ENCODE data around the gene MEX3D.

GRCh38 chr19:1560286-1560882 is 7.7 kb downstream of the MEX3D start:
- TF ChIP-seq POLR2A (IDR thresholded peaks at IDR 0.05; ENCODE audit: low read length): no peak
- no peak for TF ChIP-seq GATA1 (IDR thresholded peaks at IDR 0.05; ENCODE audit: low read depth, low read length)

All from erythroblast (primary cell).